TTC549 (cell line): Measurements from ENCODE around the gene MARCHF4.
"Not testable (repeated sequence)": the region's sequence is repeated elsewhere in the genome, so short reads cannot be mapped to it uniquely, and the experiment has no call there.

Source experiments
- FAIRE-seq: peaks from 2 replicates; lab custom pipeline; 2012; peaks lifted over from hg19 to GRCh38; lab: Jason Lieb, UNC

The MARCHF4 gene

DNA sequence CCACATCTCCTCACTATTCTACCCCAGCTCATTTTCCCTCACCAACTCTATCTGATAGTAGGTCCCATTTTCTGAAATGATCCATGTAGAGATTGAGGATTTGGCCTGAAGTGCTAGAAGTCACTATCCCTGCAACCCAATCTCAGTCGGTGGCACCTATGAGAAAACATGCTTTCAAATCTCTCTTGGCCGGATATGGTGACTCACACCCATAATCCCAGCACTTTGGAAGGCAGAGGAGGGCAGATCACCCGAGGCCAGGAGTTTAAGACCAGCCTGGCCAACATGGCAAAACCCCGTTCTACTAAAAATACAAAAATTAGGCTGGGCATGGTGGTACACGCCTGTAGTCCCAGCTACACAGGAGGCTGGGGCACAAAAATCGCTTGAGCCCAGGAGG is 19.1 kb upstream of the MARCHF4 start:
- FAIRE-seq = no peak

DNA sequence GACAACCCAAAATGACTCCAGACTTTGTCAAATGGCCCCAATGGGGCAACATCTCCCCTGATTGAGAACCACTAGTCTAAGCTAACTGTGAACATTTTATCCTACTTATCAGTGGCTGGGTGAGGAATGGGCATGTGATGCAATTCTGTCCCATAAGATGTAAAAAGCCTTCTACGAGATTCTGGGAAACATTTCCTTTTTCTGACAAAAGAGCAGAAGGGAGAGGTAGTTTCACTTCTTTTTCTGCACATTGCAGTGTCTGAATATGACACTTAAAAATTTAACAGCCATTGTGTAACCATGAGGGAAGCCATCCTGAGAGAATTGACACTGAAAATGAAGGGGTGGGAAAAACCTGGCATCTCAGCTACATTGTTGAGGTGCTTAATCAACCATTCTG is 17.3 kb upstream of the MARCHF4 start:
- FAIRE-seq = no peak

DNA sequence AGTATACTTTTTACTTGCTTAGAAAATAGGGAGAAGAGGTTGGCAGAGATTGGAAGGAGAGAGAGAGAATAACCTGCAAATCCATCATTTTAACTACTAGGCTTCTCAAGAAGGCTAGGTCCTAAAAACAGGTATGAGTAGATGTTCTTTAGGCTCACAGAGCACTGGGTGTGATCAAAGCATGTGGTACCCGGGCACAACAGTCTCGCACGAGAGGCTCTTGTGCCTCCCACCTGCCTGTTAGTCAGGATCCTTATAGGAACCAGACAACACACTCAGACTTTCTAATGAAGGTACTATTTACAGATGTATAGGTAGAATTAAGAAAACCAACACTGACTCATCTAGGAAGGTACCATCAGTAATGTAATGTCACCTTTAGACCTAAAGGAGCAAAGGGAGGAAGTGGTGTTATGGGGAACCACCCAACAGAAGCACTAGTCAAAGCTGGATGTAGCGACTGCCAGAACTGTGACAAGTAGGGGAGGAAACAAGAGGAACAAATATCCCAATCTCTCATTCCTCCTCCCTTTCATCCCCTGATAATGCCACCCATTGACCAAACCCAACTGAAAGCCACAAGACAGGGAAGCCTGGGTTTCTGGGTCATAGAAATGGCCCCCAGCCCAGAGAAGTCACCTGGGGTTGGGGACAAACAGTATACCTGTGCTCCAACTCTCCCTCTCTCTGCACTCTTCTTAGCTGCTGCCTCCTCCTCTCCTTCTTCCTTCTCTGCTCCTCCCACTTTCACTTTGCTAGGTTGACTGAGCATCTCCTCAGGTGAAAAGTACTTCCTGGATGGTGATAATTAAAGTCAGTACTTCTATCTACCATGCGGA is 16.0 kb upstream of the MARCHF4 start:
- FAIRE-seq = no peak

GRCh38 chr2:216387262-216387661 is 15.0 kb upstream of the MARCHF4 start:
- FAIRE-seq = no peak

- no peak for FAIRE-seq
These were observed 13.2 kb upstream of the MARCHF4 start for GRCh38 chr2:216385478-216385877.

DNA sequence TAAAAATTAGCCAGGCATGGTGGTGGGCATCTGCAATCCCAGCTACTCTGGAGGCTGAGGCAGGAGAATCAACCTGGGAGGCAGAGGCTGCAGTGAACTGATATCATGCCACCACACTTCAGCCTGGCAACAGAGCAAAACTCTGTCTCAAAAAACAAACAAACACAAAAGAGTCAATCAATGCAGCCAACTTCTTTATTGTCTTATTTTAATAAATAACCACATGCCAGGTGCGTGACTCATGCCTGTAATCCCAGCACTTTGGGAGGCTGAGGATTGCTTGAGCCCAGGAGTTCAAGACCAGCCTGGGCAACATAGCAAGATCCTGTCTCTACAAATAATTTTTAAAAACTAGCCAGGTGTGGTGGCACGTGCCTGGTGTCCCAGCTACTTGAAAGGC is 12.1 kb upstream of the MARCHF4 start:
- not testable (repeated sequence) for FAIRE-seq

GRCh38 chr2:216379977-216380376 is 7.7 kb upstream of the MARCHF4 start:
- no peak for FAIRE-seq

GRCh38 chr2:216375286-216375685 is 3.0 kb upstream of the MARCHF4 start:
- FAIRE-seq = no peak

GRCh38 chr2:216373896-216374295 is 1.6 kb upstream of the MARCHF4 start:
- FAIRE-seq = no peak

- no peak for FAIRE-seq
These were observed 543 bp upstream of the MARCHF4 start for GRCh38 chr2:216372761-216373291.

GRCh38 chr2:216370961-216371712 is 1.1 kb downstream of the MARCHF4 start:
- no peak for FAIRE-seq

- no peak for FAIRE-seq
These were observed 2.5 kb downstream of the MARCHF4 start for GRCh38 chr2:216369821-216370220.

DNA sequence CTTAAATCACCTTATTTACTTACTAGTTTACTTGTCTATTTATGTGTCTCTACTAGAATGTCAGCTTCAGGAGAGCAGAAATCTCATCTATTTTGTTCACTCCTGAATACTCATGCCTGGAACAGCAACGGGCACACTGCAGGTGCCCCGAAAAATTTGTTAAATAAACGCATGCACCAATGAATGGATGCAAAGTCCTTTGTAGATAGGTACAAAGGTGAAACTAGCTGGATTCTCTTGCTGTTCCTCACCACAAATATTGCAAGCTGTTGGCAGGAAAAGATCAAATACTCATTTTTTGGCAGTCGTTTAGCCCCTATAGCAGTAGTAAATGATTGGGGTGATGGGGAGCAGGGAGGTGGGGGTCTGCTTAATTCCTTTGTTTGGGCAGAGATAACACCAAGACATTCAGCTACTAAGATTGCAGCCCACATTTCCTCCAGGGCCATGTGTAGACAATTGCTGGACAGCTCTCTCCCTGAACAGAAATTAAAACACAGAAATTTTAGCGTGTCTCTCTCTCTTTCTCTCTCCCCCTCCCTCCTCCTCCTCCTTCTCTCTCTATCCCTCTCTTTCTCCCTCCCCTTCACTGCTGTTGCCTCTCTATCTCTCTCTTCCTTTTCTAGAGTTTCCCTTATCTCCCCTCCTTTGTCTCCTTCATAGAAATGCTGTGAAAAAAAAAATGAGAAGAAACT is 5.4 kb downstream of the MARCHF4 start:
- no peak for FAIRE-seq

DNA sequence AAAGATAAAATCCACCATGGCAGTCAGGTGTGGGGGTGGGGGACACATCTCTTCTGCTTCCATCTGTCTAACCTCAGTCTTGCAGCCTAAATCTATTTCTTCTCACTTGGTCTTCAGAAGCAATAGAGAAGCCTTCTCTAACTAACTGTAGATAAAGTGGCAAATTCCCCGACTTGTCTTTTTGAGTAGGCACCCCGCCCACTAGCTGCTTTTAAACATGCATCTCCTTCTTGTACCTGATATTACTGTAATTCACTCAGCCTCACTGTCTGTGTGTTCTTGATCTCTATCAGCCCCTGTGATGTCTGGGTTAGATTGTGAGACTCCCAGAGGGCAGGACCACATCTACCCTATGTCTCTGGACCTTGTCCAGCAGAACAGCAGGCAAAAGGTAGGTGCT is 6.8 kb downstream of the MARCHF4 start:
- FAIRE-seq = no peak

DNA sequence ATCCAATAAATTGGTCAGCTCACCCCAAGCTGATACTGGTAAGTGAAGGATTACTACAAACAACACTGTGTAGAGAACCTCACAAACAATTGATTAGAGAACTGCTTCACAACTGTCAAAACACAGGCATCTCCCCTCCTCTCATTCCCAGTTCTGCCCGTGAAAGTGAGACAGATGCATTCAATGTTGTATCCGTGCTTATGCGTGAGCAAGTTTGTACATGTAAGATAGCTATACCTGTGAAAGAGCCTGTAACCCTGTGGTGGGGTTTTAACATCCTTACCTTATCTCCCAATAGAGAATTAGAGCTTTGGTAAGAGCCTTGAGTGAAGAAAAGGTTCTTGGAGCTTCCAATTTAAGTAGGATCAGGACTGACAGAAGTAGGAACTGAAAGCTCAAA is 9.1 kb downstream of the MARCHF4 start:
- FAIRE-seq = no peak

- no peak for FAIRE-seq
These were observed 9.6 kb downstream of the MARCHF4 start for GRCh38 chr2:216362730-216363129.

- FAIRE-seq = no peak
These were observed 16.6 kb downstream of the MARCHF4 start for GRCh38 chr2:216355711-216356110.

DNA sequence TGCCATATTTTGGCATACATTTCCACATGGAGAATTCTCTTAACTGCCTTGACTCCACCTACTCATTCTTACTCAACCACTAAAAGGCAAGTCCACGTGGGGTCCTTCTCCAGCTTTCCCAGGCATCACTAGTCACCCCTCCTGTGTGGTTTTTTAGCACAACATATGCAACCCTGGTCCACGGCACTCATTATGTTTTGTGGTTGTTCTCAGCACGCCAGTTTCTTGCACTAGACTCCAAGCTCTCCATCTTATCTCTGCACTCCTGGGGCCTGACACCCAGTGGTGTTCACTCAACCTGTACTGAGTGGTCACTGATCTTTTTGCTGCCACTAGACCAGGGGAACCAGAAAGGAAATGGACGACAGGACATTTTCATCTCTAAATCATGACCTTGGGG is 18.0 kb downstream of the MARCHF4 start:
- no peak for FAIRE-seq

- no peak for FAIRE-seq
These were observed 19.5 kb downstream of the MARCHF4 start for GRCh38 chr2:216352653-216353270.

GRCh38 chr2:216351172-216351925 is 20.9 kb downstream of the MARCHF4 start:
- FAIRE-seq = no peak

- FAIRE-seq = no peak
These were observed 22.0 kb downstream of the MARCHF4 start for GRCh38 chr2:216350214-216350791.
